Aorta (tissue), 5 donors: Measurements from ENCODE around the gene PRTFDC1. TPM values are rescaled to one million over a fixed set of nuclear protein-coding genes. Genes with fewer than 3 reads are reported as not detected.
"Not testable (repeated sequence)": the region's sequence is repeated elsewhere in the genome, so short reads cannot be mapped to it uniquely, and the experiment has no call there.

ENCODE experiments used
- ATAC-seq: fragments of 200-7000 bp; cut with Tn5 transposase; one replicate; pipeline ENCODE4 v1.9.1; 2022; ENCODE audit warnings: moderate library complexity; ENCODE audit not compliant: low FRiP score
- DNase-seq, 2 donors: peaks; one replicate each; pipeline ENCODE4 v3.0.0-alpha.2; 2020
- H3K27ac ChIP-seq, 2 donors: one replicate each; pipeline ENCODE4 v1.5.1; 2013; ENCODE audit warnings: low read length in 2 of 2, mild to moderate bottlenecking in 2 of 2, moderate library complexity in 2 of 2, control low read depth in 1 of 2, inconsistent platforms in 1 of 2, low read depth in 1 of 2
- H3K27me3 ChIP-seq, 2 donors: one replicate each; pipeline ENCODE4 v1.6.1; 2013; ENCODE audit warnings: control low read depth in 1 of 2, low read length in 1 of 2, mild to moderate bottlenecking in 1 of 2, moderate library complexity in 1 of 2; ENCODE audit not compliant: insufficient read depth in 2 of 2, control insufficient read depth in 1 of 2
- H3K36me3 ChIP-seq, 2 donors: one replicate each; pipeline ENCODE4 v1.6.1; 2013; ENCODE audit warnings: control low read depth in 1 of 2, low read length in 1 of 2, mild to moderate bottlenecking in 1 of 2; ENCODE audit not compliant: insufficient read depth in 2 of 2, control insufficient read depth in 1 of 2
- H3K4me1 ChIP-seq, 2 donors: one replicate each; pipeline ENCODE4 v1.6.1; 2013; ENCODE audit warnings: low read length in 2 of 2, control low read depth in 1 of 2, mild to moderate bottlenecking in 1 of 2, moderate library complexity in 1 of 2; ENCODE audit not compliant: insufficient read depth in 2 of 2, control insufficient read depth in 1 of 2
- H3K4me3 ChIP-seq, 2 donors: one replicate each; pipeline ENCODE4 v1.5.1; 2013; ENCODE audit warnings: low read length in 2 of 2, control low read depth in 1 of 2, mild to moderate bottlenecking in 1 of 2
- H3K9me3 ChIP-seq: one replicate; pipeline ENCODE4 v1.6.1; 2013; ENCODE audit warnings: mild to moderate bottlenecking, low read length; ENCODE audit not compliant: control insufficient read depth
- WGBS, 2 donors: extraction: QIAGEN DNeasy Blood & Tissue Kit; methylation state at CpG; one replicate each; pipeline ENCODE4 v1.1.7; 2013; 5-methylcytosine and 5-hydroxymethylcytosine counted together
- intact Hi-C, 2 donors: fragments of 100-400 bp; cut with DNase I; formaldehyde crosslinking; loops; one replicate each; pipeline versions ENCODE4 v1.14.2 to v1.15.0; 2022
- polyA plus RNA-seq, 2 donors: library from polyadenylated mRNA; stranded (reverse); fragments of 200-250 nt; gene quantifications; one replicate each; pipeline ENCODE4 v1.2.3, GENCODE V29; 2013
- total RNA-seq, 2 donors: library from RNA; stranded (reverse); fragmentation: NEBNext Ultra II Directional; extraction: Animal tissue kit (Norgen Biotek cat#: 25700); gene quantifications; one replicate each; pipeline ENCODE4 v1.2.1, GENCODE V29; 2021
- donor health status: healthy with polysubstance abuse.
- donor health status: Bipolar disorder and iron deficiency.
- donor health status: DM: no; HTN: no; CAD: no.
- donor health status: DM: no; HTN: no; CAD: no.
- donor health status: DM: yes; HTN: yes; CAD: no.

PRTFDC1 gene
- total and polyA plus RNA-seq, 4 donors: 3.1 to 15.7 (median 11.8) TPM

GRCh38 chr10:24958721-24959381 is 6.4 kb upstream of the PRTFDC1 start:
- H3K4me1 ChIP-seq: no peaks in the 10 kb centered on the region
- peak; percentile 82 for ATAC-seq

GRCh38 chr10:24958091-24958720 is 5.8 kb upstream of the PRTFDC1 start:
- H3K36me3 ChIP-seq: no peaks in the 10 kb centered on the region
- peak overlapping the region; percentile 7 to 67 for H3K27ac ChIP-seq
- H3K4me3 ChIP-seq: no peak overlapping the region
- WGBS, 2 donors: 3 to 4% methylated on average over 4 of the region's 4 CpGs
- peak; percentile 86 for ATAC-seq
- H3K4me1 ChIP-seq: no peaks in the 10 kb centered on the region
- intact Hi-C loops: loop anchor here (2.0 to 10.0 kb wide), 2 partner anchors 233 to 315 kb away; partner anchors contain the start of gene ARHGAP21 (in 1 of the 2)
- H3K9me3 ChIP-seq: no peaks in the 10 kb centered on the region
- no peaks in the 10 kb centered on the region for H3K27me3 ChIP-seq
- DNase-seq: no peak

More at GRCh38 chr10:24958721-24959381, 6.4 kb upstream of the PRTFDC1 start:
- Histone ChIP-seq H3K27me3 (no peaks in the 10 kb centered on the region), H3K27ac (peak overlapping the region; percentile 7 to 67), H3K9me3 (no peaks in the 10 kb centered on the region), H3K36me3 (no peaks in the 10 kb centered on the region), H3K4me3 (no peak overlapping the region)
- intact Hi-C loops: loop anchor here (2.0 to 10.0 kb wide), 2 partner anchors 234 to 316 kb away; partner anchors contain the start of gene ARHGAP21 (in 1 of the 2)
- 12 to 21% methylated on average over 5 of the region's 5 CpGs for WGBS, 2 donors
- no peak for DNase-seq

- WGBS, 2 donors: 28 to 35% methylated on average over 6 of the region's 6 CpGs
- peak in 1 of 2 donors; percentile 56 for DNase-seq
- H3K4me3 ChIP-seq: not testable (repeated sequence)
These were observed 5.2 kb upstream of the PRTFDC1 start for GRCh38 chr10:24957624-24958051.

GRCh38 chr10:24953675-24954074 is 1.3 kb upstream of the PRTFDC1 start:
- ATAC-seq: no peak
- H3K27me3 ChIP-seq: no peaks in the 10 kb centered on the region
- H3K27ac ChIP-seq: no peak overlapping the region
- no peaks in the 10 kb centered on the region for H3K36me3 ChIP-seq
- DNase-seq: no peak
- 81 to 83% methylated on average over 11 of the region's 11 CpGs for WGBS, 2 donors
- no peak overlapping the region for H3K4me3 ChIP-seq
- H3K4me1 ChIP-seq: no peaks in the 10 kb centered on the region
- intact Hi-C loops: loop anchor here in 1 of 2 donors (10.0 kb wide), 1 partner anchor 229 kb away; the partner anchor contains the start of gene ARHGAP21
- H3K9me3 ChIP-seq: no peaks in the 10 kb centered on the region

More at GRCh38 chr10:24957624-24958051, 5.2 kb upstream of the PRTFDC1 start:
- not testable (repeated sequence) for H3K9me3 ChIP-seq, H3K36me3 ChIP-seq, ATAC-seq, H3K4me1 ChIP-seq, H3K27me3 ChIP-seq
- intact Hi-C loops: loop anchor here (2.0 to 10.0 kb wide), 2 partner anchors 233 to 315 kb away; partner anchors contain the start of gene ARHGAP21 (in 1 of the 2)
- H3K27ac ChIP-seq: peak overlapping the region in 1 of 2 donors; percentile 39

- peak; percentile 66 to 77 for DNase-seq
These were observed 570 bp upstream of the PRTFDC1 start for GRCh38 chr10:24952707-24953645.

GRCh38 chr10:24951201-24952142 is 934 bp downstream of the PRTFDC1 start:
- Histone ChIP-seq H3K9me3 (no peaks in the 10 kb centered on the region), H3K4me3 (peak overlapping the region in 1 of 2 donors; percentile 58), H3K36me3 (no peaks in the 10 kb centered on the region), H3K4me1 (no peaks in the 10 kb centered on the region), H3K27me3 (no peaks in the 10 kb centered on the region), H3K27ac (no peak overlapping the region)
- intact Hi-C loops: loop anchor here in 1 of 2 donors (10.0 kb wide), 1 partner anchor 227 kb away; the partner anchor contains the start of gene ARHGAP21
- 72 to 74% methylated on average over 10 of the region's 10 CpGs for WGBS, 2 donors
- ATAC-seq: peak; percentile 30
- no peak for DNase-seq

More at GRCh38 chr10:24952707-24953645, 570 bp upstream of the PRTFDC1 start:
- ATAC-seq: peak; percentile 47
- Histone ChIP-seq H3K4me1 (no peaks in the 10 kb centered on the region), H3K4me3 (peak overlapping the region; percentile 58 to 66), H3K9me3 (no peaks in the 10 kb centered on the region), H3K36me3 (no peaks in the 10 kb centered on the region), H3K27me3 (no peaks in the 10 kb centered on the region), H3K27ac (no peak overlapping the region)
- intact Hi-C loops: loop anchor here in 1 of 2 donors (10.0 kb wide), 1 partner anchor 228 kb away; the partner anchor contains the start of gene ARHGAP21
- WGBS, 2 donors: 7 to 11% methylated on average over 25 to 53 of the region's 53 CpGs

- Histone ChIP-seq H3K27me3 (no peaks in the 10 kb centered on the region), H3K36me3 (no peaks in the 10 kb centered on the region), H3K9me3 (no peaks in the 10 kb centered on the region), H3K4me3 (no peak overlapping the region), H3K27ac (no peak overlapping the region), H3K4me1 (no peaks in the 10 kb centered on the region)
- DNase-seq (no peak), ATAC-seq (no peak)
- 88 to 91% methylated on average over 5 of the region's 5 CpGs for WGBS, 2 donors
- intact Hi-C loops: loop anchor here in 1 of 2 donors (10.0 kb wide), 1 partner anchor 226 kb away; the partner anchor contains the start of gene ARHGAP21
These were observed 2.0 kb downstream of the PRTFDC1 start for GRCh38 chr10:24950439-24950838.
